IPS DF 4.7 (cell line): ENCODE data around the gene CCL25.
A peak's percentile ranks its signal among the peaks of the same experiment; 100 is the strongest.

ENCODE experiments used
- DNase-seq: peaks from one replicate; pipeline ENCODE4 v3.0.0-alpha.2; 2013; ENCODE audit warnings: low spot score; ENCODE audit errors: extremely low read depth

The CCL25 gene

GRCh38 chr19:8045872-8046568, 6.5 kb upstream of the CCL25 start:
- no peak for DNase-seq

DNA sequence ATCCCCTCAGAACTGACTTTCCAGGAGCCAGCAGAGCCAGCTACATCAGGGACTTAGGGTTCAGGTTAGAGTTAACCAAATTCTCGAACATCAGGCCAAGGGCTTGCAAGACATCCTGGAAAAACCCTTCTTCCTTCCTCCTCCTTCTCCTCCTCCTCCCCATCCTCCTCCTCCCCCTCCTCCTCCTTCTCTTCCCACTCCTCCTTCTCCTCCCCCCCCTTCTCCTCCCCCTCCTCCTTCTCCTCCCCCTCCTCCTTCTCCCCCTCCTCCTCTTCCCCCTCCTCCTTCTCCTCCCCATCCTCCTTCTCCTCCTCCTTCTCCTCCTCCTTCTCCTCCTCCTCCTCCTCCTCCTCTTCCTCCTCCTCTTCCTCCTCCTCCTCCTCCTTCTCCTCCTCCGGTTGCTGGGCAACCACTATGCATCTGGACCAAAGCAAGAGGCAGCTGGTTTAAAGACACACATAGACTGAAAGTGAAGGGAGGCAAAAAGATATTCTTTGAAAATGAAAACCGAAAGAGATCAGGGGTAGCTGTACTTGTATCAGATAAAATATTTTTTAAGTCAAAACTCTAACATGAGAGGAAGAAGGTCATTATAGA, 5.9 kb upstream of the CCL25 start:
- DNase-seq = no peak

GRCh38 chr19:8050274-8051096, 2.1 kb upstream of the CCL25 start:
- DNase-seq = peak; percentile 93

GRCh38 chr19:8054169-8054568, 1.6 kb downstream of the CCL25 start:
- DNase-seq = no peak

DNA sequence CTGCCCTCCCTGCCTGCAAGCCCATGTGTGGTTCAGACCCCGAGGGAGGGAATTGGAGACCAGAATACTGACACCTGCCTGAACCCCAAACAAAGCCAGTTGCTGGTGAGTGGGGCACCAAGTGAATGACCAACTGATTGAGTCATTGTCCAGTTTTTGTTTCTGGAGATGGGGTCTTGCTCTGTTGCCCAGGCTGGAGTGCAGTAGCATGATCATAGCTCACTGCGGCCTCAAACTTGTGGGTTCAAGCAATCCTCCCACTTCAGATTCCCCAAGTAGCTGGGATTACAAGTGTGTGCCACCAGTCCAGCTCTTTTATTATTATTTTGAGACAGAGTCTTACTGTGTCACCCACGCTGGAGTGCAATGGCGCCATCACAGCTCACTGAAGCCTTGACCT, 4.0 kb downstream of the CCL25 start:
- DNase-seq = no peak

DNA sequence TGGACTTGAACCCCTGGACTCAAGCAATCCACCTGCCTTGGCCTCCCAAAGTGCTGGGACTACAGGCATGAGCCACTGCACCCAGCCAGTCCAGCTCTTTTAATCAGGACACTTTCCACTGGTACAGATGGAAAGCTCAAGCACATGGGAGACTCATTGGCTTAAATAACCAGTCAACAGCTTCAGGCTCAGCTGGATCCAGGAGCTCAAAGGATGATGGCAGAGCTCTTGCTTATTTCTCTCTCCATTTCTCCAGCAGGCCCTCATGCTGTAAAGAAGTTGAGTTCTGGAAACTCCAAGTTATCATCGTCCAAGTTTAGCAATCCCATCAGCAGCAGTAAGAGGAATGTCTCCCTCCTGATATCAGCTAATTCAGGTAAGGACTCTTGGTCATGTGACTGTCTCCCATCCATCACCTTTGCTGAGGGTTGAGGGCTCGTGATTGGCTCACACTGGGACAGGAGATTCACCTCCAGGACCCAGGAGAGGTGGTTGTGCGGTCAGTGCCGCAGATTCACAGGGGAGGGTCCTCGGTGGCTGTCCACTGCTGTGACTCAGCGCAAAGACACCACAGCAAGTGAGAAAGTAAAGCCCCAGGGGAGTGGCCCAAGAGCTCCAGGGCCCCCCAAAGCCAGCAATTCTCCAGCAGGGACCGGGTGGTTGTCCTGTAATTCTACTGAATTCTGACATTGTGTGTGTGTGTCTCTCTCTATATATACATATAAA, 5.1 kb downstream of the CCL25 start:
- no peak for DNase-seq

DNA sequence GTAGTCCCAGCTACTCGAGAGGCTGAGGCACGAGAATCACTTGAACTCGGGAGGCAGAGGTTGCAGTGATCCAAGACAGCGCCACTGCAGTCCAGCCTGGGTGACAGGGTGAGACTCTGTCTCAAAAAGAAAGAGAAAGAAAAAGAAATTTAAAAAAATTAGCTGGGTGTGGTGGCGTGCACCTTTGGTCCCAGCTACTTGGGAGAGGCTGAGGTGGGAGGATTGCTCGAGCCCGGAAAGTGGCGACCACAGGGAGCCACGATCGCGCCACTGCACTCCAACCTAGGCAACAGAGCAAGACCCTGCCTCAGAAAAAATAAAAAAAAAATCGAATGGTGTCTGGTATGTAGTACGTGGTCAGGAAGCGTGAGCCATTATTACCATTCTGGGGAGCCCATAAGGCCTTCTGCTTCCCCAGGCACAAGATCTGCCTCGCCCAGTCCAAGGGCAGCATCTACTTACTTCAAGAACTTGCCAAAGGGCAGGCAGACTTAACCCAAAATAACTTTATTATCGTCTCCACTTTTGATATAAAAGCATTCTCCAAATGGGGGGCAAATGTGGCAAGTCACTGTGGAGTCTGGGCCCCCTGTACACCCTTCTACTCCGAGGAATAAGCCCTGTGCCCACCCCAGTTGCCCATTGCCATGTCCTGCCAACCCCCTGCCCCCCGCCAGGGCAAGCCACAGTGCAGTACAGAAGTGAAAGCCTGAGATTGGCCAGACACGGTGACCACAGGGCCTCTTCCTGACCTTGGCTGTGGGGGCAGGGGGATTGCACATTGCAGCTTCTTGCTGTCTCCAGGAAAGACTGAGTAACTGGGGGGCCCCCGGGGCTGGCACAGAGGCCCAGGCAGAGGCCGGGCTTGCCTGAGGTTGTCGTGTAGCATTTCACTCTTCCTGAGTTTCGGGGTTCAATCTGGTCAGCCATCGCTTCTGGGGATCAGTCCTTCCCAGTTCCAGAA, 12.6 kb downstream of the CCL25 start:
- DNase-seq = no peak

- DNase-seq = no peak
Measured at GRCh38 chr19:8065875-8066261, 13.3 kb downstream of the CCL25 start.

DNA sequence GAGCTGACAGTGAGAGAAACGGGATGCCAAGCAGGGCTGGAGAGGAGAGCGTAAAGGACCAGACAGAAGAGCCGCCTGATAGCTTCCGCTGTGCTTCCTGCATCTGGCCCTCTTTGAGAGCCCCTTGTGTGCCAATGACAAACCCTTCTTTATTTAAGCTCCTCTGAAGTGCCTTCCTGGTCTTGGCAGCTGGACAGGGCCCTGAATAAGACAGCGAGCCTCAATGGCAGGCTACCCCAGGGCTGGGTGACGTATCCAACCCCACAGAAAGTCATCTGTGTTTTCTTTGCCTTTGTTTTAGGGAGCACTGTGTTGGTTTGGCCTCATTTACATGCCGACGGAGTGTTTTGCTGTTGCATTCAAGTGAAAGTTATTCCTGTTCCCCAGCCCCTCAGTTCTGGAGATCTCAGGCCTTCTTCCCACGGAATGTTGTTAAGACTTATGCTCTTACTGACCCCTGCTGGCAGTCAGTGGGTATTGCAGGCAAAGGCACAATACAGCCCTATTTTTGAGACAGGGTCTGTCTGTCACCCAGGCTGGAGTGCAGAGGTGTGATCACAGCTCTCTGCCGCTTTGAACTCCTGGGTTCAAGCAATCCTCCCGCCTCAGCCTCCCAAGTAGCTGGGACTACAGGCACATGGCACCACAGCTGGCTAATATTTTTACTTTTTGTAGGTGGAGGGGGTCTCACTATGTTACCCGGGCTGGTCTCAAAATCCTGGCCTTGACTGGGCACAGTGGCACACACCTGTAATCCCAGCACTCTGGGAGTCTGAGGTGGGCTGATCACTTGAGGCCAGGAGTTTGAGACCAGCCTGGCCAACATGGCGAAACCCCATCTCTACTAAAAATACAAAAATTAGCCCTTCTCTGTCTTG, 16.8 kb downstream of the CCL25 start:
- DNase-seq = peak; percentile 58

GRCh38 chr19:8071912-8072311, 19.4 kb downstream of the CCL25 start:
- no peak for DNase-seq

- no peak for DNase-seq
Measured at GRCh38 chr19:8074501-8074900, 21.9 kb downstream of the CCL25 start.

DNA sequence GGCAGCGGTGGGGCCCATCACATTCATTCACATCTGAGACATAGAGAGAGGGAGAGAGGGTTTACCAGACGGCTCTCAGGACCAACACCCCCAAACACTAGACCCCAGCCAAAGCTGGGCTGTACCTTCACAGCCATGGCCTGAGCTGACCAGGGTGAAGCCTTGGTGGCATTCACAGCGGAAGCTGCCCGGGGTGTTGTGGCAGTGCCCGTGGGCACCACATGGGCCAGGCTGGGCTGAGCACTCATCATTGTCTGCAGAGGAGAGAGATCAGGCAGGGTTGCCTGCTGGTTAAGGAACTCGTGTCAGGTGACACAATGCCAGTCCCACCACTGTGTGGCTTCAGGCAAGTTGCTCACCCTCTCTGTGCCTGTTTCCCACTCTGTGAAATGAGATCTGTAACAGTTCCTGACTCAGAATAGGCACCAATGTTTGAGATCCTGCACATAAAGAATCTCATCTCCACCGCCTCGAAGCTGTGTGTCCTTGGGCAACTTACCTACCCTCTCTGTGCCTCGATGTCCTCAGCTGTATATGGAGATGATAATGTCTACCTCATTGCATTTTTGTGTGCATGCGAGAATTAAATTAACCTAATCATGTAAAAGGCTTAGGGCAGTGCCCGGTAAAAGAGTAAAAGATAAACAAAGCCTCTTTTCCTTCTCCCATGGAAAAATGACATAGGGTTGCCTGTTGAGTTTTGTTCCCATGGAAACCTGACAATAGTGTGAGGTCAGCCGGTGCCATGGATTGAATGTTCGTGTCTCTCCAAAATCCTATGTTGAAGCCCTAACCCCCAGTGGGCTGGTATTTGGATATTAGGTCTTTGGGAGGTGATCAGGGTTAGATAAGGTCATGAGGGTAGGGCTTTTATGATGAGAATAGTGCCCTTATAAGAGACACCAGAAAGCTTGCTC, 22.9 kb downstream of the CCL25 start:
- no peak for DNase-seq

GRCh38 chr19:8079988-8080387, 27.4 kb downstream of the CCL25 start:
- no peak for DNase-seq

- DNase-seq = no peak
Measured at GRCh38 chr19:8080832-8081231, 28.3 kb downstream of the CCL25 start.

- no peak for DNase-seq
Measured at GRCh38 chr19:8081569-8082550, 29.3 kb downstream of the CCL25 start.

GRCh38 chr19:8083141-8083540, 30.6 kb downstream of the CCL25 start:
- DNase-seq = no peak

DNA sequence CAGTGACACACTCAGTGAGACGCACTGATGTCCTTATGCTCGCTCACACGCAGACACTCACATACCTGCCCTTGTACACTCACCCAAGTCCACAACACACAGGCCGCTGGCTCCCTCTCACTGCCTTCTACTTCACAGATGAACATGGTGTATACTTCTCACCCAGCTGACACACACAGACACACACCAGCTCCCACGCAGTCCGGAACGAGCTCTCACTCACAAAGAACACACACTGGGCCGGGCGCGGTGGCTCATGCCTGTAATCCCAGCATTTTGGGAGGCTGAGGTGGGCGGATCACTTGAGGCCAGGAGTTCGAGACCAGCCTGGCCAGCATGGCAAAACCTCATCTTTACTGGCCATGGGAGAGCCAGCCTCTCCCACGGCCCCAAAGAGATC, 31.6 kb downstream of the CCL25 start:
- no peak for DNase-seq
